HCEC 1CT (cell line): ENCODE measurements around the gene MAPRE2.

Source experiments
- DNase-seq: peaks from one replicate; pipeline ENCODE4 v3.0.0-alpha.2; 2017

Gene MAPRE2

GRCh38 chr18:35040988-35041814 lies at the start of gene MAPRE2:
TSS of gene MAPRE2 (plus strand) at chr18:35041413. CDS start at chr18:35041540, 127 bp downstream.
- DNase-seq, result peak; percentile 97

GRCh38 chr18:34991561-34991960 lies 49.7 kb upstream of the MAPRE2 start:
- DNase-seq, result no peak

GRCh38 chr18:34993289-34993688 lies 47.9 kb upstream of the MAPRE2 start:
- no peak for DNase-seq

- DNase-seq, result no peak
These were observed 45.5 kb upstream of the MAPRE2 start for GRCh38 chr18:34995746-34996145.

- no peak for DNase-seq
These were observed 42.6 kb upstream of the MAPRE2 start for GRCh38 chr18:34998661-34999060.

GRCh38 chr18:34999756-35000289 lies 41.4 kb upstream of the MAPRE2 start:
- no peak for DNase-seq

DNA sequence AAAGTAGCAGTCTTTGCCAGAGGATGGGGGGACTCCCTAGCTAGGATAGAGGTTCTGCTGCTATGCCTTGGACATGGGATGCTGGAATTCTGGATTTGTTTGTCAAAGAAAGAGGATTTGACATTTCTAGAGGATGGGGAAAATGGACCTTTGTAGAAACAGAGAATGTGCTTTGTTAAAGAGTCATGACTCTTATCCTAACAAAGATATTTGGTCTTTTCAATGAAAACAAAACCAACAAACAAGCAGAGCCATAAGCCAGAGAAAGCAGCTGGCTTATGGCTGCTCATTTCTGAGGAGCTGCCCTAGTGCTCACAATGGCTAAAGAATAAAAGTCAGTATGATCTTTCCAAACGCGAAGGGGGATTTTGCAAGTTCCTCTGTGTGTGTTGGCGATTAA lies 40.8 kb upstream of the MAPRE2 start:
- DNase-seq, result no peak

- DNase-seq, result no peak
These were observed 39.1 kb upstream of the MAPRE2 start for GRCh38 chr18:35002120-35002519.

- DNase-seq, result peak; percentile 62
These were observed 35.1 kb upstream of the MAPRE2 start for GRCh38 chr18:35005963-35006577.

DNA sequence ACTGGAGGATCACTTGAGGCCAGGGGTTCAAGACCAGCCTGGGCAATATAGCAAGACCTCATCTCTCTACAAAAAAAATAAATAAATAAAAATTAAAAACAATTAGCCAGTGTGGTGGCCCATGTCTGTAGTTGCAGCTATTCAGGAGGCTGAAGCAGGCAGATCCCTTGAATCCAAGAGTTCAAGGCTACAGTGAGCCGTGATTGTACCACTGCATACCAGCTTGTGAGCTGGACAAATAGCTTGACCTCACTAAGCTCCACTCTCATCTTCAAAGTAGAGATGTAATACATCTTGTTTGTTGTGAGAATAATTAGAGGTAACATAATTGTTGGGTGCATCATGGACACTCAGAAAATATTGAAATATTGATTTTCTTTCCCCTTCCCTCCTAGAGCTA lies 31.1 kb upstream of the MAPRE2 start:
- DNase-seq, result no peak

DNA sequence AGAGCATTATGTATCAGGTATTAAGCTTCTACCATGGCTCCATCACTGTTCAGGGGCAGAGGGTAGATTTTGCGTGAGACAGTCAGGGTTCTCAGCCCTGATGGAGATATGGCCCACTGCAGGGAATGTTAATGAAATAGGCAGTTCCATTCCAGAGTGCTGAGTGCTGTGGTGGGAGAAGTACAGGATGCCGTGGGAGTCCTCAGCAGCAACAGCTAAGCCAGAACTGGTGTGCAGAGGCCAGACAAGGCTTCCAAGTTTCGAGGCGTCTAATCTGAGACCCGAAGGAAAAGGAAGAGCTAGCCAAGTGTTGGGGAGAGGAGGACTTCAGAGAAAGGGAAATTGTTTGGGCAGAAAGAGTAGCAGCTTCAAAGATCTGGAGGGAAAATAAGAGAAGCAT lies 30.2 kb upstream of the MAPRE2 start:
- DNase-seq, result no peak

DNA sequence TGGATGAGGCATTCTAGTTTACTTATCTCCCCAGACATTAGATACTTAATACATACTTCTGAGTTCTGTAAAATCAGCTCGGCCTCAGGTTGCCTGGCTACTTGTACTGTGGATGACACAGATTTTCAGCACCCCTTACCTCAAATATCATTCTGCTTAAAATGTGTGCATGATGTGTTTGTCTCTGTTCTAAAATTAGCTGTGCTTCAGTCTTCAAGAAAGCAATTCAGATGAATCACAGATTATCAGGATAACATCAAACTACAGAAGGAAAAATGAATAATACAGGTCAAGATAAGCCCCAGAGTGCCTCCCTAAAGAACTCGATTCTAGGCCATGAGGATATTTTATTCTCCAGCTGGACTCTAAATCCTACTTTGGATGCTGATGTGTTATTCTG lies 21.3 kb upstream of the MAPRE2 start:
- no peak for DNase-seq

GRCh38 chr18:35022426-35023001 lies 18.7 kb upstream of the MAPRE2 start:
- DNase-seq, result no peak

DNA sequence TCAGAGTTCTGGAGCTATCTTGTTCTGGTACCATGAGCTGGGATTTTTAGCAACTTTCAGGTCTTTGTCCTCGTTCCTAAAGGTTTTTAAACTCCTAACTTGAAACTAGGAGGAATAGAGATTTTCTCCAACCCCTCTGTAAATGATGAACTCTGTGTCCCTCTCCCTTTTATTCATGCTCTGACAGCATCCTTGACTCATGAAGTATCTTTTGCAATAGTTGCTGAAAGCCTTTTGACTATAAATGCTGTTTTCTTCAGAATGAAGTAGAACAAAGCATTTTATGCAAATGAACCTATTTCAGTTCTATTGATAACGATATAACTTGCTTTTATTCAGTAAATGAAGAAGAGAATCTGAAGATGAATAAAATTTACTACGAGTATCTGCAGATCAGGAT lies 17.0 kb upstream of the MAPRE2 start:
- peak; percentile 30 for DNase-seq

- peak; percentile 65 for DNase-seq
These were observed 16.2 kb upstream of the MAPRE2 start for GRCh38 chr18:35024965-35025364.

DNA sequence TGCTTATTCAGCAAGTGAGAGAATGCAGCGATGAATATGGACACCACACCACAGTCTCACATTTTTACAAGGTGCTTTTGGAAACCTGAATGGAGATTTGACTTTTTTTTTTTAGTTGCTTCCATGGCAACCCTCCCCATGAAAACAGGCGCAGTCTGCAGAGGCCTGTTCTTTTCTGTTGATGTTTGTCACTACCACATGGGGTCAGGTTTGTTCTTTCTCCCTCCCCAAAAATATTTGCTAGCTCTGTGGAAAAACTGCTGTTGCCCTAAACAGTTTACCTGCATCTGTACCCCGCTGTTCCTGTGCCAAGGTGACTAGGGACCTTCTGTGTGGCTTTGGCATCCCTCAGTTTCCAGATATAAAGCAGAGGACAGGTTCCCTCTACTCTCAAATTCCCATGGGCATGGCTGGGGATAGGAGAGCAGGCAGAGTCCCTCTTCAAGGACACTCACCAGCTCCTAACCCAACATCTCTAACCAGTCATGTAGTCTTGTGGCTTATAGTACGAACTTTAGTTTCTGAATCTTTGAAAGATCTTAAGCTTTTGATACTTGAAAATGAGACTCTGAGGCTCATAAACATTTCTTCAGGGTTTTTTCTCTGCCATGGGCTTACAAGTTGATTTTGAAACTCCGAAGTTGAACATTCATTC lies 14.7 kb upstream of the MAPRE2 start:
- no peak for DNase-seq

DNA sequence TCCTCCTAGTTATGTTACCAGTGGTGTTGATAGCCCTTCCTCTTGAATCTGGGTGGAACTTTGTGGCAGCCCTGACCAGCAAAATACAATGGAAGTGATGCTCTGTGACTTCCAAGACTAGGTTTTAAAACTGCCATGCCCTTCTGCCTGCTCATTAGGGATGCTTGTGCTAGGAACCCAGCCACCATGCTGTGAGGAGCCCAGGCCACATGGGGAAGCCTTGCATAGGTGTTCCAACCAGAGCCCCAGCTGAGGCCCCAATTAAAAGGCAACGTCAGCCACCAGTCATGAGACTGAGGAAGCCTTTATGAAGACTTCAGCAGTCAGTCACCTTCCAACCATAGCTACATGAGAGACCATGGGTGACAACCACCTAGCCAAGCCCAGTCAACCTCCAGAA lies 14.0 kb upstream of the MAPRE2 start:
- no peak for DNase-seq

DNA sequence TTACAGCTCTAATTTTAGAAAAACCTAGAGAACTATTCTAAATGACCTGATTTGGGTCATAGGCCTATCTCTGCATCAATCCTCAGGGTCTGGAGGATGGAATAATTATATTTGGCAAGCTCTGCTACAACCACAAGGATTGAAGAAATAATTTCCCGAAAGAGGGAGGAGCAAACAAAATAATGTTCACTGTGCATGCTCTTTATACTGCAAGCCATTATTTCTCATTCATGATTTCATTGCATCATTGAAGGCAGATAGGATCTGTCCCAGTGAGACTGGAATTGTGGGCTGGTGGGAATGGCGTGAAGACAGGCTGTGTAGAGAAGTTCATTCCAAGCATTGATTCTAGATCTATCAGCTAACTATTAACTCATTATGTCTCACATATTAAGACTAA lies 12.7 kb upstream of the MAPRE2 start:
- DNase-seq, result no peak

GRCh38 chr18:35029103-35029502 lies 12.1 kb upstream of the MAPRE2 start:
- peak; percentile 82 for DNase-seq

DNA sequence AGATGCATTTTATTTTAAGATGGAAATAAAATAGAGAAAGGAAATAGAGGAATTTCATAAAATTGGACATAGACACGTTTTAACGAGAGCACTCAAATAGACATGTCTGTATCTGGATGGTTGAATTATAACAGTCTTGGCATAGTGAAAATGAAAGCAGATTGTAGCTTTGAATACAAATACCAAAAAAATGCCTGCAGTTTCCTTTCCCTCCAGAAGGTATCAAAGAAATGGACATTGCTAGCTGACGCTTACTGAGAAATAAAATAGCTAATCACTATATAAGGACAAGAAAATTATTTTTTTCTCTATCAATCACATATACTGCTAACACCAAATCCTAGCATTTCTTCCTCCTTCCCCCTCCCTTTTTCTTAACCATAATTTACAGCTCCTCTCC lies 11.4 kb upstream of the MAPRE2 start:
- DNase-seq, result no peak

DNA sequence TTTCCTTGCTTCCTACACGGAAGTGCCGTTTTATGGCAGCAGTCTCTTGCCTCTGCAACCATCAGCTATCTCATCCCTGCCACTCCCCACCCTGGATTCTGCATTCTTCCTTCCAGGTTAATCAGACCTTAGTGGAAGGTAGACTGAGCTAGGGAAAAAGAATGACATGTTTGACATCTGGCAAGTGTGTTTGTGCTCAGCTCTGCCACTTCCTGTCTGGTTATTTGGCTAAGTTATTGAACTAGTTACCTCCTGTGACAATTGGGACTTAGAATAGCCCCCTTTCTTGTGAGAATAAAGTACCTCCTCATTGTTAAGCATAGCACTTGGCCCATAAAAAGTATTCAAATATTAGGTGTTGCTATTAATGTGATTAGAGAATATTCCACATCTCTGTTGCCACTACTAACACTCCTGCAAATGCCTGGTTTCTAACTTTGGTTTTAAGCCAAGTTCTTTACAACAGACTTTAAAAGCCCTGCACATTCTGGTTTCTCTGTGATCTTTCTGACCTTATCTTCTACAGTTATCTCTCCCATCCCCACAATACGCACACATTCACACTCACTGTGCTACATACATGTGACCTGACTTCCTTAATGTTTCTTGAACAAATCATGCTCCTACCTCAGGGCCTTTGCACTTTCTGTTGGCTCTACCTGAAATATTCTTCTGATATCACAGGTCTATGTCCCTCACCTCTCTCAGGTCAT lies 10.8 kb upstream of the MAPRE2 start:
- DNase-seq, result no peak

DNA sequence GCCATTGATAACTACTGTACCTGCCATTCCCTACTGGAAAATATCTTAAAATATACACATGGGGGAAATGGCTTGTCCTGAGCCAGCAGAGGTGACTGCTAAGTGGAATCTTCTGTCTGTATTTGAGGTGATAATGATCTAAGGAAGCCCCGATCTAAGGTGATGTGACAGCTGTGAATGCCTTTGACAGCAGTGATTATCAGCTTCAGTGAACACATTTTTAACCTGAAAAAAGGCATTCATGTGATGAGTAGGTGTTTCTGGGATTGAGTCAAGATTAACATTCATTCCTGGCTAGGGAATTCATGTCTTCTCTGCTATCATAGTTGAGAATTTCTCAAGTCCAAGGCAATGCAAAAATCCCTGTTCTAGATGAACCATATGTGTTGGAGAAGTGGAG lies 9.1 kb upstream of the MAPRE2 start:
- no peak for DNase-seq

DNA sequence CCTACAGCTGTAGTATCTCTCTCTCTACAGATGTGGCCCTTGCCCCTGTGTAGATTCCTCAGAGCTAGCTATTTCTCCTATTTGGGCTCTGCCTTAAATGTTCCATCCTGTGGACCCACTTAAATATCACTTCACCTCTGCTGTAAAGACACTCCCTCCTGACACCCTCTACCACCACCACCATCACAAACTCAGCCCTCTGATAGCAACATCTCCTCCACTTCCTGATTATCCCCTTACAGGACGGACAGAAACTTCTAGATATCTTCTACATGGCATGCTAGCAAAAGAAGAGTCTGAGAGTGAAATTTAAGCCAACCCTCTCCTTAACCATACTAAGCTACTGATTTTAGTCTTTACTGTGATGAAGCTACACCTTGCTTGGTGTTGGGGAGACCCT lies 3.2 kb upstream of the MAPRE2 start:
- DNase-seq, result no peak
